NB4 (cell line): Measurements from ENCODE around the gene WNT9A.
"Not testable (repeated sequence)": the region's sequence is repeated elsewhere in the genome, so short reads cannot be mapped to it uniquely, and the experiment has no call there.

Source experiments
- DNase-seq: peaks from one replicate; pipeline ENCODE4 v3.0.0; 2010; ENCODE audit warnings: low read depth
- H3K4me3 ChIP-seq: one replicate; pipeline ENCODE4 v1.5.1; 2011; ENCODE audit warnings: mild to moderate bottlenecking, low read depth, low read length, moderate library complexity
- CTCF ChIP-seq: IDR thresholded peaks from one replicate; pipeline ENCODE4 v1.5.1; 2012; ENCODE audit warnings: low read depth, low read length
- MAX ChIP-seq: IDR thresholded peaks from 2 replicates; pipeline ENCODE4 v1.6.1; 2011; ENCODE audit warnings: low read depth, low read length
- MYC ChIP-seq: IDR thresholded peaks from 2 replicates; pipeline ENCODE4 v1.6.1; 2011; ENCODE audit warnings: low read depth, low read length
- POLR2A ChIP-seq: IDR thresholded peaks from 2 replicates; pipeline ENCODE4 v1.6.1; 2011; ENCODE audit warnings: mild to moderate bottlenecking; ENCODE audit not compliant: insufficient read length; ENCODE audit errors: extremely low read depth

WNT9A gene

GRCh38 chr1:227947676-227948492, at the start of gene WNT9A:
WNT9A (minus strand) TSS chr1:227947932; CDS start chr1:227947887, 45 bp downstream.
- DNase-seq, result peak; percentile 45
- TF ChIP-seq POLR2A (no peak), MAX (no peak), CTCF (no peak), MYC (no peak)

GRCh38 chr1:227996187-227996950, 48.6 kb upstream of the WNT9A start:
- DNase-seq, result no peak
- TF ChIP-seq CTCF (no peak), MYC (no peak), MAX (no peak), POLR2A (no peak)
- no peak overlapping the region for H3K4me3 ChIP-seq

More at GRCh38 chr1:227947676-227948492, at the start of gene WNT9A:
- H3K4me3 ChIP-seq, result no peak within 1 kb of the TSS

GRCh38 chr1:227994632-227995300, 47.0 kb upstream of the WNT9A start:
- TF ChIP-seq MAX (no peak), CTCF (no peak), MYC (no peak), POLR2A (no peak)
- no peak overlapping the region for H3K4me3 ChIP-seq
- no peak for DNase-seq

GRCh38 chr1:227987181-227987580, 39.4 kb upstream of the WNT9A start:
- no peak for DNase-seq
- TF ChIP-seq MAX (no peak), POLR2A (no peak), CTCF (no peak), MYC (no peak)
- no peak overlapping the region for H3K4me3 ChIP-seq

GRCh38 chr1:227975583-227976283, 28.0 kb upstream of the WNT9A start:
- not testable (repeated sequence) for DNase-seq, H3K4me3 ChIP-seq

GRCh38 chr1:227973724-227974288, 26.1 kb upstream of the WNT9A start:
- H3K4me3 ChIP-seq, DNase-seq: not testable (repeated sequence)

GRCh38 chr1:227972843-227973374, 25.2 kb upstream of the WNT9A start:
- H3K4me3 ChIP-seq, DNase-seq: not testable (repeated sequence)

- not testable (repeated sequence) for H3K4me3 ChIP-seq, DNase-seq
Observed at GRCh38 chr1:227972283-227972679, 24.5 kb upstream of the WNT9A start.

- DNase-seq, H3K4me3 ChIP-seq: not testable (repeated sequence)
Observed at GRCh38 chr1:227971643-227972282, 24.0 kb upstream of the WNT9A start.

GRCh38 chr1:227971216-227971615, 23.5 kb upstream of the WNT9A start:
- not testable (repeated sequence) for H3K4me3 ChIP-seq, DNase-seq
